ENCODE results near the gene COPZ1. TPM values are rescaled to one million over a fixed set of nuclear protein-coding genes. Genes with fewer than 3 reads are reported as not detected.

Gene COPZ1
- total and polyA plus RNA-seq, 2 donors (not counting 3 experiments of a cell fraction or from before 2014, with no cell fraction given) = 143 to 174 TPM

DNA sequence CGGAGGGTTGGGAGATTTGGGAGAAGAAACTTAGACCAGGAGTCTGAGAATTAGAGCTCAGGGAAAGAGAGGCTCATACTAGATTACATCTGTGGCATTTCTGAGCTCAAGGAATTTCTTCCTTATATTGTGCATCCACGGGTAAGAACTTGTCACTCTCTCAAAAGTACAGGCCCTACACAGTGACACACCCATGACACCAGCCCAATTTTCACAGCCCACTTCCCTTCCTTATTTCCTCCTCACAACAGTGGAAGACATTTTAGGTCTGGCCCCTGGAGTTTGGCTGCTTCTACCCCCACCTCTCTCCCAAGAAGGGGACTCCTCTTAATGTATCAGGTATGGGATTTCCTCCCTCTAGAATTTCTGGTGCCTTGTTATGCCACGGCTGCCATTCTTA lies 68.8 kb downstream of the COPZ1 start:
- no peaks in the 10 kb centered on the region for H3K27me3 ChIP-seq (ENCODE audit: control insufficient read depth in 2 of 2, insufficient read depth in 2 of 2, low read length in 2 of 2)
- no peak overlapping the region for H3K9ac ChIP-seq (replicated peaks; ENCODE audit: extremely low read depth, insufficient read depth, low read length)
- peaks cover 2% of the 10 kb centered on the region for H4K20me1 ChIP-seq (replicated peaks; ENCODE audit: control insufficient read depth, extremely low read depth, insufficient read depth, low read length)
- no peaks in the 10 kb centered on the region for H3K9me3 ChIP-seq (replicated peaks; ENCODE audit: control insufficient read depth, insufficient read depth, low read length)
- dilution Hi-C loops (cut with MboI; ENCODE audit: extremely low pct_ligation_motif_present, low sequenced_read_pairs) = no loop called here
- no peak for FAIRE-seq
- H3K4me3 ChIP-seq (replicated peaks in 1 of 3; ENCODE audit: insufficient read depth in 1 of 3, low read depth in 1 of 3, low read length in 3 of 3) = no peak overlapping the region
- ChIA-PET CTCF (interaction anchor here (0.6 to 2.8 kb wide), 11 partner anchors 8 to 75 kb away, joined by 3 to 17 read pairs (median 4); partner anchors contain the start of gene ZNF385A), POLR2A (no interaction called here)
- peaks cover 15% of the 10 kb centered on the region for H3K79me2 ChIP-seq (ENCODE audit: control insufficient read depth, insufficient read depth, low read length)
- H2AFZ ChIP-seq (ENCODE audit: low read depth, low read length) = no peak overlapping the region
- BruUV-seq (replicated peaks) = no TSS peak
- TF ChIP-seq JUN (IDR thresholded peaks at IDR 0.05; ENCODE audit: borderline replicate concordance, insufficient read depth, insufficient read length, low read depth) (no peak), POLR2A (IDR thresholded peaks at IDR 0.05; ENCODE audit: low read depth, low read length) (peak; percentile 2)
- H3K27ac ChIP-seq (ENCODE audit: insufficient read depth, low read depth, low read length) = no peak overlapping the region
- H3K36me3 ChIP-seq (ENCODE audit: control insufficient read depth in 2 of 2, extremely low read depth in 1 of 2, insufficient read depth in 2 of 2, low read length in 2 of 2) = peaks cover 43 to 47% of the 10 kb centered on the region in 2 experiments
- H3K9me1 ChIP-seq (replicated peaks; ENCODE audit: control insufficient read depth, extremely low read depth, insufficient read depth, low read length) = no peaks in the 10 kb centered on the region
- DNase-seq (ENCODE audit: low read depth, low spot score) = no peak
- H3K4me1 ChIP-seq (ENCODE audit: control insufficient read depth, extremely low read depth, insufficient read depth, low read length) = no peaks in the 10 kb centered on the region
- H3K4me2 ChIP-seq (ENCODE audit: insufficient read depth, low read length) = no peak overlapping the region
- intact Hi-C loops (cut with micrococcal nuclease) = no loop called here

- Histone ChIP-seq H3K4me3 (replicated peaks in 1 of 3; ENCODE audit: insufficient read depth in 1 of 3, low read depth in 1 of 3, low read length in 3 of 3) (no peak overlapping the region), H3K36me3 (ENCODE audit: control insufficient read depth in 2 of 2, extremely low read depth in 1 of 2, insufficient read depth in 2 of 2, low read length in 2 of 2) (peaks cover 46 to 50% of the 10 kb centered on the region in 2 experiments), H3K9ac (replicated peaks; ENCODE audit: extremely low read depth, insufficient read depth, low read length) (no peak overlapping the region), H3K27ac (ENCODE audit: insufficient read depth, low read depth, low read length) (no peak overlapping the region), H4K20me1 (replicated peaks; ENCODE audit: control insufficient read depth, extremely low read depth, insufficient read depth, low read length) (peaks cover 2% of the 10 kb centered on the region), H3K27me3 (ENCODE audit: control insufficient read depth in 2 of 2, insufficient read depth in 2 of 2, low read length in 2 of 2) (no peaks in the 10 kb centered on the region), H2AFZ (ENCODE audit: low read depth, low read length) (no peak overlapping the region), H3K4me2 (ENCODE audit: insufficient read depth, low read length) (no peak overlapping the region), H3K9me3 (replicated peaks; ENCODE audit: control insufficient read depth, insufficient read depth, low read length) (no peaks in the 10 kb centered on the region), H3K9me1 (replicated peaks; ENCODE audit: control insufficient read depth, extremely low read depth, insufficient read depth, low read length) (no peaks in the 10 kb centered on the region), H3K79me2 (ENCODE audit: control insufficient read depth, insufficient read depth, low read length) (peaks cover 15% of the 10 kb centered on the region), H3K4me1 (ENCODE audit: control insufficient read depth, extremely low read depth, insufficient read depth, low read length) (no peaks in the 10 kb centered on the region)
- FAIRE-seq (no peak), DNase-seq (ENCODE audit: low read depth, low spot score) (no peak)
- intact Hi-C loops (cut with micrococcal nuclease) = no loop called here
- no peak for TF ChIP-seq GATA2 (IDR thresholded peaks at IDR 0.05; ENCODE audit: insufficient read depth, insufficient read length, low read depth, low read length)
- peak; percentile 62 to 67 for TF ChIP-seq CTCF (IDR thresholded peaks at IDR 0.05; ENCODE audit: extremely low read depth in 1 of 2, insufficient read depth in 1 of 2, low read depth in 1 of 2, low read length in 2 of 2)
- no peak for TF ChIP-seq MYC (IDR thresholded peaks at IDR 0.05; ENCODE audit: low read depth, low read length)
- no peak for TF ChIP-seq EZH2 (IDR thresholded peaks at IDR 0.05; ENCODE audit: borderline replicate concordance, low read depth, low read length, severe bottlenecking)
- ChIA-PET POLR2A (no interaction called here), CTCF (interaction anchor here (1.2 to 2.8 kb wide), 3 partner anchors 10 to 46 kb away, joined by 4 to 17 read pairs (median 4); no protein-coding TSS in a partner anchor)
- dilution Hi-C loops (cut with MboI; ENCODE audit: extremely low pct_ligation_motif_present, low sequenced_read_pairs) = no loop called here
- BruUV-seq (replicated peaks) = no TSS peak
Measured at GRCh38 chr12:54394281-54394719, 69.4 kb downstream of the COPZ1 start.

Measured in endothelial cell of umbilical vein (primary cell).